ENCODE results near the gene ZEB2. TPM values are rescaled to one million over a fixed set of nuclear protein-coding genes. Genes with fewer than 3 reads are reported as not detected.

Gene ZEB2
- total and polyA plus RNA-seq, 10 of the 15 experiments (the other 5 are each of a cell fraction or from before 2014, with no cell fraction given) = 0.14 to 3.2 (median 0.84) TPM

DNA sequence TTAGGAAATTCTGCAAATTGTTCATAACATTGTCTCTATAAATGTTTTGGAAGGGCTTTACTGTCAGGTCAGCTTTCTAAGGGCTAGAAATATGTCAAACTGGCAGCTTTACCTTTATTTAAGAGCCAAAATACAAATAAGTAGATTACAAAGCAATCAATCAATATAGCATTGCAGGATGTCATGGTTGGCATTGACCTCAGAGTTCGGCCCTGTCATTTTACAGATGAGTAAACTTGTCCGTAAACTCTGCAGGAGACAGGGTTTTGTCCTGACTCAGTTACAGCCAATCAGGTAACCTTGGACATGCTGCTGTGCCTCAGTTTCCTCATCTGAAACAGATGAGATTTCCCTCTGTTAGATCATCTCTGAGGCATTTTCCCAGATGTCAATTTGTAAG, 25.9 kb upstream of the ZEB2 start (continued):
- TF ChIP-seq, protein P1, sequence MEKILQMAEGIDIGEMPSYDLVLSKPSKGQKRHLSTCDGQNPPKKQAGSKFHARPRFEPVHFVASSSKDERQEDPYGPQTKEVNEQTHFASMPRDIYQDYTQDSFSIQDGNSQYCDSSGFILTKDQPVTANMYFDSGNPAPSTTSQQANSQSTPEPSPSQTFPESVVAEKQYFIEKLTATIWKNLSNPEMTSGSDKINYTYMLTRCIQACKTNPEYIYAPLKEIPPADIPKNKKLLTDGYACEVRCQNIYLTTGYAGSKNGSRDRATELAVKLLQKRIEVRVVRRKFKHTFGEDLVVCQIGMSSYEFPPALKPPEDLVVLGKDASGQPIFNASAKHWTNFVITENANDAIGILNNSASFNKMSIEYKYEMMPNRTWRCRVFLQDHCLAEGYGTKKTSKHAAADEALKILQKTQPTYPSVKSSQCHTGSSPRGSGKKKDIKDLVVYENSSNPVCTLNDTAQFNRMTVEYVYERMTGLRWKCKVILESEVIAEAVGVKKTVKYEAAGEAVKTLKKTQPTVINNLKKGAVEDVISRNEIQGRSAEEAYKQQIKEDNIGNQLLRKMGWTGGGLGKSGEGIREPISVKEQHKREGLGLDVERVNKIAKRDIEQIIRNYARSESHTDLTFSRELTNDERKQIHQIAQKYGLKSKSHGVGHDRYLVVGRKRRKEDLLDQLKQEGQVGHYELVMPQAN (conservative IDR thresholded peaks at IDR 0.05) = no peak
- TF ChIP-seq NFIC (IDR thresholded peaks at IDR 0.05; ENCODE audit: low read depth, low read length) (no peak), POLR2A (IDR thresholded peaks at IDR 0.05; ENCODE audit: low read depth, low read length) (no peak)
- TF ChIP-seq, protein P2, sequence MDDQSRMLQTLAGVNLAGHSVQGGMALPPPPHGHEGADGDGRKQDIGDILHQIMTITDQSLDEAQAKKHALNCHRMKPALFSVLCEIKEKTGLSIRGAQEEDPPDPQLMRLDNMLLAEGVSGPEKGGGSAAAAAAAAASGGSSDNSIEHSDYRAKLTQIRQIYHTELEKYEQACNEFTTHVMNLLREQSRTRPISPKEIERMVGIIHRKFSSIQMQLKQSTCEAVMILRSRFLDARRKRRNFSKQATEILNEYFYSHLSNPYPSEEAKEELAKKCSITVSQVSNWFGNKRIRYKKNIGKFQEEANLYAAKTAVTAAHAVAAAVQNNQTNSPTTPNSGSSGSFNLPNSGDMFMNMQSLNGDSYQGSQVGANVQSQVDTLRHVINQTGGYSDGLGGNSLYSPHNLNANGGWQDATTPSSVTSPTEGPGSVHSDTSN (IDR thresholded peaks at IDR 0.05; ENCODE audit: insufficient replicate concordance, low read depth, low read length) = no peak

DNA sequence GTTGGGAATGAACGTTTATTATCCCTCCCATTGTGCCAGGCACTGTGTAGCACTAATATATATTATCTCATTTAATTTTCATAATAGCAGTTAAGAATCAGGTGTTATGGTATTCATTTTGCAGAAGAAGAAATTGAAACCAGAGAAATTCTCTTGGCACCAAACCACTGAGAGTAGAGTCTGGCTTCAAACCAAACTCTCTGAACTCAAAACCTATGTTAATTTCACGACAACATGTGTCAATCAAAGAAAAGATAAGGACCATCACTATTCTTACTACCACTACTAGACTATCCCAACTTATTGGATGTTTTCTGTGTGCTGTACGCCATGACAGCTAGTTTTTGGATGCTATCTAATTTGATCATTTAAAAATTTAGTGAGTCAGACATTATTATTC, 24.1 kb upstream of the ZEB2 start:
- Histone ChIP-seq H3K79me2 (ENCODE audit: control insufficient read depth, insufficient read depth, low read length) (no peaks in the 10 kb centered on the region), H3K36me3 (ENCODE audit: control insufficient read depth in 2 of 2, insufficient read depth in 2 of 2, low read length in 1 of 2) (no peaks in the 10 kb centered on the region), H3K9me3 (replicated peaks; ENCODE audit: control insufficient read depth, insufficient read depth, low read length) (no peaks in the 10 kb centered on the region), H3K4me3 (no peak overlapping the region), H2AFZ (ENCODE audit: control insufficient read depth, low read depth, low read length) (no peak overlapping the region), H4K20me1 (ENCODE audit: control insufficient read depth, insufficient read depth) (no peaks in the 10 kb centered on the region), H3K27ac (ENCODE audit: control insufficient read depth, insufficient read depth) (no peak overlapping the region), H3K4me1 (ENCODE audit: control insufficient read depth, insufficient read depth, low read length) (no peaks in the 10 kb centered on the region), H3K9ac (ENCODE audit: control insufficient read depth, insufficient read depth, low read length) (no peak overlapping the region), H3K4me2 (ENCODE audit: control insufficient read depth, insufficient read depth) (no peak overlapping the region), H3K27me3 (replicated peaks in 1 of 2; ENCODE audit: control insufficient read depth in 2 of 2, insufficient read depth in 2 of 2, low read length in 1 of 2) (no peaks in the 10 kb centered on the region; a peak in 2 of 4 replicates)
- SMC1A ChIA-PET (ENCODE audit: uncharacterized antibody, unreplicated experiment) = no interaction called here
- no peak for DNase-seq (ENCODE audit: low read depth, low spot score)
- CTCF ChIA-PET = no interaction called here
- POLR2A ChIA-PET = no interaction called here
- no peak for ATAC-seq
- in situ Hi-C loops (cut with MboI) = no loop called here
- intact Hi-C loops (cut with micrococcal nuclease; ENCODE audit: unreplicated experiment) = no loop called here
- FAIRE-seq = no peak
- RAD21 ChIA-PET (ENCODE audit: unreplicated experiment) = no interaction called here
- WGBS (ENCODE audit: insufficient coverage, insufficient replicate concordance, low lambda C conversion rate, missing lambda C conversion rate) = 15% methylated on average over 3 of the region's 3 CpGs
- no TSS peak for BruUV-seq (replicated peaks)
- TF ChIP-seq SMAD1 (IDR thresholded peaks at IDR 0.05; ENCODE audit: low read depth, partially characterized antibody) = no peak
- TF ChIP-seq, protein P3, sequence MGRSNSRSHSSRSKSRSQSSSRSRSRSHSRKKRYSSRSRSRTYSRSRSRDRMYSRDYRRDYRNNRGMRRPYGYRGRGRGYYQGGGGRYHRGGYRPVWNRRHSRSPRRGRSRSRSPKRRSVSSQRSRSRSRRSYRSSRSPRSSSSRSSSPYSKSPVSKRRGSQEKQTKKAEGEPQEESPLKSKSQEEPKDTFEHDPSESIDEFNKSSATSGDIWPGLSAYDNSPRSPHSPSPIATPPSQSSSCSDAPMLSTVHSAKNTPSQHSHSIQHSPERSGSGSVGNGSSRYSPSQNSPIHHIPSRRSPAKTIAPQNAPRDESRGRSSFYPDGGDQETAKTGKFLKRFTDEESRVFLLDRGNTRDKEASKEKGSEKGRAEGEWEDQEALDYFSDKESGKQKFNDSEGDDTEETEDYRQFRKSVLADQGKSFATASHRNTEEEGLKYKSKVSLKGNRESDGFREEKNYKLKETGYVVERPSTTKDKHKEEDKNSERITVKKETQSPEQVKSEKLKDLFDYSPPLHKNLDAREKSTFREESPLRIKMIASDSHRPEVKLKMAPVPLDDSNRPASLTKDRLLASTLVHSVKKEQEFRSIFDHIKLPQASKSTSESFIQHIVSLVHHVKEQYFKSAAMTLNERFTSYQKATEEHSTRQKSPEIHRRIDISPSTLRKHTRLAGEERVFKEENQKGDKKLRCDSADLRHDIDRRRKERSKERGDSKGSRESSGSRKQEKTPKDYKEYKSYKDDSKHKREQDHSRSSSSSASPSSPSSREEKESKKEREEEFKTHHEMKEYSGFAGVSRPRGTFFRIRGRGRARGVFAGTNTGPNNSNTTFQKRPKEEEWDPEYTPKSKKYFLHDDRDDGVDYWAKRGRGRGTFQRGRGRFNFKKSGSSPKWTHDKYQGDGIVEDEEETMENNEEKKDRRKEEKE (IDR thresholded peaks at IDR 0.05) = no peak
- TF ChIP-seq SMAD5 (IDR thresholded peaks at IDR 0.05; ENCODE audit: low read depth) = no peak
- TF ChIP-seq EGR1 (IDR thresholded peaks at IDR 0.05; ENCODE audit: borderline replicate concordance in 1 of 2, low read depth in 2 of 2, low read length in 2 of 2) = no peak
- no peak for TF ChIP-seq BACH1 (IDR thresholded peaks at IDR 0.05; ENCODE audit: borderline replicate concordance)
- no peak for TF ChIP-seq KLF5 (IDR thresholded peaks at IDR 0.05; ENCODE audit: partially characterized antibody)
- TF ChIP-seq LARP7 (IDR thresholded peaks at IDR 0.05) = no peak
- TF ChIP-seq IKZF1 (conservative IDR thresholded peaks at IDR 0.05) = no peak
- TF ChIP-seq, protein P4, sequence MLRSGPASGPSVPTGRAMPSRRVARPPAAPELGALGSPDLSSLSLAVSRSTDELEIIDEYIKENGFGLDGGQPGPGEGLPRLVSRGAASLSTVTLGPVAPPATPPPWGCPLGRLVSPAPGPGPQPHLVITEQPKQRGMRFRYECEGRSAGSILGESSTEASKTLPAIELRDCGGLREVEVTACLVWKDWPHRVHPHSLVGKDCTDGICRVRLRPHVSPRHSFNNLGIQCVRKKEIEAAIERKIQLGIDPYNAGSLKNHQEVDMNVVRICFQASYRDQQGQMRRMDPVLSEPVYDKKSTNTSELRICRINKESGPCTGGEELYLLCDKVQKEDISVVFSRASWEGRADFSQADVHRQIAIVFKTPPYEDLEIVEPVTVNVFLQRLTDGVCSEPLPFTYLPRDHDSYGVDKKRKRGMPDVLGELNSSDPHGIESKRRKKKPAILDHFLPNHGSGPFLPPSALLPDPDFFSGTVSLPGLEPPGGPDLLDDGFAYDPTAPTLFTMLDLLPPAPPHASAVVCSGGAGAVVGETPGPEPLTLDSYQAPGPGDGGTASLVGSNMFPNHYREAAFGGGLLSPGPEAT (IDR thresholded peaks at IDR 0.05; ENCODE audit: low read depth) = no peak
- TF ChIP-seq NFYA (IDR thresholded peaks at IDR 0.05; ENCODE audit: borderline replicate concordance, low read depth, low read length) = no peak
- no peak for TF ChIP-seq STAT3 (IDR thresholded peaks at IDR 0.05; ENCODE audit: low read depth, low read length)
- no peak for TF ChIP-seq RBBP5 (conservative IDR thresholded peaks at IDR 0.05)

All from GM12878 (cell line).